ENCODE measurements around the gene APBA1. TPM values are rescaled to one million over a fixed set of nuclear protein-coding genes. Genes with fewer than 3 reads are reported as not detected.

The APBA1 gene
- total RNA-seq, 4 donors from 2014 or later: 3.9 to 16.0 (median 6.6) TPM

DNA sequence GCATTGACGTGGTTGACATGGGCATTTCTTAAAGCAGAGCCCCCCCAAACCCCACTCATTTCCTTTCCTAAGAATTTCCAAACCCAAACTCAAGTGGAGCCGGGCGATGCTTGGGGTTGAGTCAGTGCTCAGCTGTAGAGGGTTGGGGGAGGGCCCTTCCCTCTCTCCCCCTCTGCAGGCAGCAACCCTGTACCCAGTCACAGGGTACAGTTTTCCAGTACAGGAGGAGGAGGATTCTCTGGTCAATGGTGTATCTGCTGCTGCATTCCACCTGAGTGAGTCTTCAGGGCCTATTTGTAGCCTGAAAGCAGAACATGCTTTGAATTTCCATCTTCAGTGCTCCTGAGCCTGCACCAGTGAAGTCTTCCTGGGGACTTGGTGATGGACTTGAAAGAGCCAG lies 291.4 kb downstream of the APBA1 start:
- TF ChIP-seq, protein P1, sequence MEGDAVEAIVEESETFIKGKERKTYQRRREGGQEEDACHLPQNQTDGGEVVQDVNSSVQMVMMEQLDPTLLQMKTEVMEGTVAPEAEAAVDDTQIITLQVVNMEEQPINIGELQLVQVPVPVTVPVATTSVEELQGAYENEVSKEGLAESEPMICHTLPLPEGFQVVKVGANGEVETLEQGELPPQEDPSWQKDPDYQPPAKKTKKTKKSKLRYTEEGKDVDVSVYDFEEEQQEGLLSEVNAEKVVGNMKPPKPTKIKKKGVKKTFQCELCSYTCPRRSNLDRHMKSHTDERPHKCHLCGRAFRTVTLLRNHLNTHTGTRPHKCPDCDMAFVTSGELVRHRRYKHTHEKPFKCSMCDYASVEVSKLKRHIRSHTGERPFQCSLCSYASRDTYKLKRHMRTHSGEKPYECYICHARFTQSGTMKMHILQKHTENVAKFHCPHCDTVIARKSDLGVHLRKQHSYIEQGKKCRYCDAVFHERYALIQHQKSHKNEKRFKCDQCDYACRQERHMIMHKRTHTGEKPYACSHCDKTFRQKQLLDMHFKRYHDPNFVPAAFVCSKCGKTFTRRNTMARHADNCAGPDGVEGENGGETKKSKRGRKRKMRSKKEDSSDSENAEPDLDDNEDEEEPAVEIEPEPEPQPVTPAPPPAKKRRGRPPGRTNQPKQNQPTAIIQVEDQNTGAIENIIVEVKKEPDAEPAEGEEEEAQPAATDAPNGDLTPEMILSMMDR (IDR thresholded peaks at IDR 0.05; ENCODE audit: low read depth): no peak

DNA sequence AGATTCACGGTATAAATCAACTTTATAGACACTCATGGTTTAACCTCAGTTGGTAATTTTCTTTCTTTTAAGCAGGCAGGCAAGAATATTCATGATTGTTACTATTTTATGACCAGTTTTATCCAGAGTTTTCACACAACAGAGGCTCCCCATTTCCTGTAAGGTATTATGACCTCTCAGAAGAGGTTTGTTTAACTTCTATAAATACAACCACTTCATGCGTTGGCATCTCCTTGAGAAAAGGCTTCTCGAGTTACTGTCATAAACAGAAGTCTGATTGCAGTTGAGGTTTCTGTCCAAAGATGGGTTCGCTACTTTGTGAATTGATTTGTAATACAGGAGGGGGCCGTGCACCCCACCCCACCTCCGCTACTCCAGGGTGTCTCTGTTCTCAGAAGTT lies 291.9 kb downstream of the APBA1 start:
- TF ChIP-seq, protein P1 (IDR thresholded peaks at IDR 0.05; ENCODE audit: low read depth): no peak

DNA sequence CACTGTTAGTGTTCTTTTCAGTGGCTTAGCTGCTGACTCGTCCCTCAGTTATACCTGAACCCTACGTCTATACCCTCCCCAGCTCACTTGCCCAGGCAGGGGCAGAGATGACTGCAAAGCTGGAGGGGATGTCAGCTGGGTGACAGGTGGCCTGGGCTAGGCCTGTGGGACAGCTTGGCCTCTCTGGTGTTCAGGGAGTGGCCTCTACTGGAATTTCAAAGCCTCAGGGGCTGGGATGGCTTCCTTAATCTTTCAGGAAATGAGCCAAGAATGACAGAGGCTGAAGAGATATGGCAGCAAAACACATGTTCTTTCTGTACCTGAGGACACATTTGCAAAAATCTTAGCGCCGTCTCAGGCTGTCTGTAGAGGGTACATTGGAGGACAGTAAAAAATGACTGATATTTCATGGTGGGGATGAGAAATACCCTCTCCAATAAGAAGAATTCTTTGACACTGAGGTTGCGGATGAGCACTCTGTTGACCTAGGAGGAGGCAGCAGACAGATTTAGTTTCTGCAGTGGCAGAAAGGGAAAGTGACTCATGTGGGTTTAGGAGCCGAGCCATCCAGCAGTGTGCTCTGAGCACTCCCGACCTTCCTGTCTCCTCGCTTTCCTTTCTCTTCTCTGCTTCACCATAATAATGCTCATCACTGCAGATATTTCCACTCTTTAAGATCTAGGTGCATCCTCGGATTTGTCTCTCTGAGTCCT lies 292.7 kb downstream of the APBA1 start:
- TF ChIP-seq, protein P1 (IDR thresholded peaks at IDR 0.05; ENCODE audit: low read depth): no peak

DNA sequence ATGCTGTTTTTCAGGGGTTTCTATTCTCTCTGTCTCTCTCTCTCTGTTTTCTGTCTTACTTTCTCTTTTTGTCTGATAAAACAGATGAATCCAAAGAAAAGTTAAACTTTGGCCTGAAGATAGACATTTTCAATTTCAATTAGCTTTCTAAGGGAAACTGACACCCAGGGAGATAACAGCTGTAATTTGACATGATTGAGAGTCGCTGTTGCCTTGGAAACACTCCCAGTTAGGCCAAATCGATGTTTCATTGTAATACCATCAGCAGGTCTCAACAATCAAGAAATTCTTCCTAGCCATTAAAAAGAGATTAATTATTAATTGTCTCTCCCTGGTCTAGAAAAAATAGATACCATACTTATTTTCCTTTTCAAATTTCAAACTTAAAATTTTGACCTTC lies 294.2 kb downstream of the APBA1 start:
- TF ChIP-seq, protein P1 (IDR thresholded peaks at IDR 0.05; ENCODE audit: low read depth): no peak

Other genes starting within 250 kb of the APBA1 start
- gene PTAR1, start 87.6 kb upstream of the APBA1 start, total RNA-seq: 10 to 100 TPM; 78.0 to 84.1 (median 81.1) TPM
- not detected for gene CFAP95, start 148.4 kb upstream of the APBA1 start, total RNA-seq